Measurements from ENCODE around the gene CDH22. TPM values are rescaled to one million over a fixed set of nuclear protein-coding genes. Genes with fewer than 3 reads are reported as not detected.

CDH22 gene
- total and polyA plus RNA-seq, 10 of the 15 experiments (the other 5 are each of a cell fraction or from before 2014, with no cell fraction given) = not detected

- no peaks in the 10 kb centered on the region for H3K36me3 ChIP-seq (ENCODE audit: control insufficient read depth in 2 of 2, insufficient read depth in 2 of 2, low read length in 1 of 2)
- no peak overlapping the region for H3K27ac ChIP-seq (ENCODE audit: control insufficient read depth, insufficient read depth)
- H3K9me3 ChIP-seq (replicated peaks; ENCODE audit: control insufficient read depth, insufficient read depth, low read length) = no peaks in the 10 kb centered on the region
- no peak overlapping the region for H3K9ac ChIP-seq (ENCODE audit: control insufficient read depth, insufficient read depth, low read length)
- no peak overlapping the region for H3K4me2 ChIP-seq (ENCODE audit: control insufficient read depth, insufficient read depth)
- intact Hi-C loops (cut with micrococcal nuclease; ENCODE audit: unreplicated experiment) (no loop called here), in situ Hi-C loops (cut with MboI) (no loop called here)
- peaks cover 0 to 9% of the 10 kb centered on the region in 2 experiments; a peak in 3 of 4 replicates for H3K27me3 ChIP-seq (replicated peaks in 1 of 2; ENCODE audit: control insufficient read depth in 2 of 2, insufficient read depth in 2 of 2, low read length in 1 of 2)
- H3K79me2 ChIP-seq (ENCODE audit: control insufficient read depth, insufficient read depth, low read length) = no peaks in the 10 kb centered on the region
- no peaks in the 10 kb centered on the region for H3K4me1 ChIP-seq (ENCODE audit: control insufficient read depth, insufficient read depth, low read length)
- RAD21 ChIA-PET (ENCODE audit: unreplicated experiment) = no interaction called here
- ATAC-seq (no peak), FAIRE-seq (no peak), DNase-seq (ENCODE audit: low read depth, low spot score) (no peak)
- H2AFZ ChIP-seq (ENCODE audit: control insufficient read depth, low read depth, low read length) = no peak overlapping the region
- no TSS peak for BruUV-seq (replicated peaks)
- SMC1A ChIA-PET (ENCODE audit: uncharacterized antibody, unreplicated experiment) = no interaction called here
- no peaks in the 10 kb centered on the region for H4K20me1 ChIP-seq (ENCODE audit: control insufficient read depth, insufficient read depth)
- 41% methylated on average over 8 of the region's 8 CpGs for WGBS (ENCODE audit: insufficient coverage, insufficient replicate concordance, low lambda C conversion rate, missing lambda C conversion rate)
- CTCF ChIA-PET = no interaction called here
- H3K4me3 ChIP-seq = no peak overlapping the region
- TF ChIP-seq IRF4 (IDR thresholded peaks at IDR 0.05; ENCODE audit: low read depth, low read length) = no peak
- no peak for TF ChIP-seq RELA (IDR thresholded peaks at IDR 0.05; ENCODE audit: borderline replicate concordance, partially characterized antibody)
- TF ChIP-seq SMARCA5 (IDR thresholded peaks at IDR 0.05) = no peak
- TF ChIP-seq SUPT20H (IDR thresholded peaks at IDR 0.05; ENCODE audit: borderline replicate concordance, control insufficient read depth, low read depth, low read length) = no peak
- TF ChIP-seq EP300 (IDR thresholded peaks at IDR 0.05; ENCODE audit: borderline replicate concordance in 1 of 2, control insufficient read depth in 1 of 2, low read depth in 2 of 2, low read length in 2 of 2) = no peak
- TF ChIP-seq JUNB (IDR thresholded peaks at IDR 0.05) = no peak
- no peak for TF ChIP-seq SIX5 (IDR thresholded peaks at IDR 0.05; ENCODE audit: low read depth, low read length, severe bottlenecking)
- TF ChIP-seq ZSCAN29 (IDR thresholded peaks at IDR 0.05) = no peak
- TF ChIP-seq RAD21 (IDR thresholded peaks at IDR 0.05; ENCODE audit: insufficient read depth, low read depth, low read length) = no peak
- no peak for TF ChIP-seq BRCA1 (IDR thresholded peaks at IDR 0.05; ENCODE audit: low read depth, low read length)
- no peak for TF ChIP-seq ZNF207 (IDR thresholded peaks at IDR 0.05; ENCODE audit: borderline replicate concordance)
- TF ChIP-seq MYB (IDR thresholded peaks at IDR 0.05; ENCODE audit: borderline replicate concordance, low read depth, low read length) = no peak
- no peak for TF ChIP-seq TARDBP (IDR thresholded peaks at IDR 0.05; ENCODE audit: borderline replicate concordance)
- TF ChIP-seq SPI1 (IDR thresholded peaks at IDR 0.05; ENCODE audit: borderline replicate concordance, insufficient read depth, low read depth, low read length) = no peak
- no peak for TF ChIP-seq ZBED1 (IDR thresholded peaks at IDR 0.05; ENCODE audit: borderline replicate concordance)
- TF ChIP-seq MXI1 (IDR thresholded peaks at IDR 0.05; ENCODE audit: low read depth, low read length) = no peak
- no peak for TF ChIP-seq WRNIP1 (IDR thresholded peaks at IDR 0.05; ENCODE audit: borderline replicate concordance, low read depth, low read length)
- no peak for TF ChIP-seq RBBP5 (conservative IDR thresholded peaks at IDR 0.05)
- no peak for TF ChIP-seq E2F4 (IDR thresholded peaks at IDR 0.05; ENCODE audit: low read depth, low read length)
- POLR2A ChIA-PET = no interaction called here
Measured at GRCh38 chr20:46252352-46253091, 55.8 kb downstream of the CDH22 start.

All from GM12878 (cell line).